WTC11 (cell line): Measurements from ENCODE around the gene CITED4. TPM values are rescaled to one million over a fixed set of nuclear protein-coding genes. Genes with fewer than 3 reads are reported as not detected.

Source experiments
- ATAC-seq: fragments of 200-7000 bp; cut with Tn5 transposase; 2 replicates; pipeline ENCODE4 v1.10.0; 2021; ENCODE audit warnings: mild to moderate bottlenecking, moderate library complexity
- CTCF ChIA-PET: fragments of 300-600 bp; sonication (Branson Sonifier 250); formaldehyde crosslinking; loops from one replicate; lab custom pipeline; 2021; ENCODE audit warnings: antibody characterized with exemption; lab: Charles Lee
- POLR2A ChIA-PET: fragments of 350-600 bp; sonication (Branson Sonifier 250); formaldehyde crosslinking; loops from one replicate; lab custom pipeline; 2021; ENCODE audit warnings: antibody characterized with exemption; lab: Charles Lee
- DNase-seq: peaks from one replicate; pipeline ENCODE4 v3.0.0; 2021; ENCODE audit warnings: low spot score
- H3K27ac Mint-ChIP-seq: 2 replicates; pipeline ENCODE4 v1.8.0; 2021; ENCODE audit warnings: mixed read lengths
- H3K27me3 Mint-ChIP-seq: 2 replicates; pipeline ENCODE4 v1.8.0; 2021; ENCODE audit warnings: low read depth, mild to moderate bottlenecking, moderate library complexity, mixed read lengths
- H3K36me3 Mint-ChIP-seq: 2 replicates; pipeline ENCODE4 v1.8.0; 2021; ENCODE audit warnings: mixed read lengths
- H3K4me1 Mint-ChIP-seq: 2 replicates; pipeline ENCODE4 v1.8.0; 2022; ENCODE audit warnings: mixed read lengths
- H3K4me3 Mint-ChIP-seq: 2 replicates; pipeline ENCODE4 v1.8.0; 2021; ENCODE audit warnings: mild to moderate bottlenecking, moderate library complexity, mixed read lengths
- H3K9me3 Mint-ChIP-seq: 2 replicates; pipeline ENCODE4 v1.8.0; 2021; ENCODE audit warnings: mixed read lengths
- ATF2 ChIP-seq: sonication (generic); formaldehyde crosslinking; IDR thresholded peaks from 2 replicates; pipeline ENCODE4 v1.8.1; 2022; ENCODE audit warnings: low read depth, missing genetic modification reagents, borderline replicate concordance
- CTCF ChIP-seq: fragments of 200-600 bp; IDR thresholded peaks from 2 replicates; pipeline ENCODE4 v1.8.0; 2022; ENCODE audit warnings: antibody characterized with exemption
- FOXJ3 ChIP-seq: sonication (generic); formaldehyde crosslinking; IDR thresholded peaks from 2 replicates; pipeline ENCODE4 v1.9.0; 2021; ENCODE audit warnings: missing genetic modification reagents, mild to moderate bottlenecking, borderline replicate concordance
- GABPB1 ChIP-seq: sonication (generic); formaldehyde crosslinking; IDR thresholded peaks from 2 replicates; pipeline ENCODE4 v1.8.1; 2023; ENCODE audit warnings: mild to moderate bottlenecking, missing genetic modification reagents
- GRHL2 ChIP-seq: fragments of 250-450 bp; sonication (Bioruptor Pico); IDR thresholded peaks from 2 replicates; pipeline ENCODE4 v1.8.0; 2022; ENCODE audit warnings: mild to moderate bottlenecking, moderate library complexity; ENCODE audit not compliant: insufficient replicate concordance, severe bottlenecking
- NFYB ChIP-seq: sonication (generic); formaldehyde crosslinking; conservative IDR thresholded peaks from 2 replicates; pipeline ENCODE4 v1.8.0; 2022; ENCODE audit warnings: low read depth, missing genetic modification reagents
- NR1H2 ChIP-seq: sonication (generic); formaldehyde crosslinking; IDR thresholded peaks from 2 replicates; pipeline ENCODE4 v1.9.0; 2021; ENCODE audit warnings: mild to moderate bottlenecking, moderate library complexity, missing genetic modification reagents
- NR3C1 ChIP-seq: sonication (generic); formaldehyde crosslinking; conservative IDR thresholded peaks from 2 replicates; pipeline ENCODE4 v1.8.1; 2023; ENCODE audit warnings: low read depth, mild to moderate bottlenecking, missing genetic modification reagents
- ZBTB43 ChIP-seq: sonication (generic); formaldehyde crosslinking; IDR thresholded peaks from 2 replicates; pipeline ENCODE4 v1.8.1; 2023; ENCODE audit warnings: mild to moderate bottlenecking, missing genetic modification reagents
- ZMAT4 ChIP-seq: fragments of 250-450 bp; sonication (Bioruptor Pico); IDR thresholded peaks from 2 replicates; pipeline ENCODE4 v1.9.0; 2021; ENCODE audit warnings: mild to moderate bottlenecking
- ZNF532 ChIP-seq: fragments of 250-450 bp; sonication (Bioruptor Pico); IDR thresholded peaks from 2 replicates; pipeline ENCODE4 v1.9.0; 2021; ENCODE audit warnings: mild to moderate bottlenecking, borderline replicate concordance
- ZSCAN18 ChIP-seq: fragments of 250-450 bp; sonication (Bioruptor Pico); IDR thresholded peaks from 2 replicates; pipeline ENCODE4 v2.1.2; 2022; ENCODE audit warnings: mild to moderate bottlenecking, moderate library complexity
- total RNA-seq: library from RNA; stranded (reverse); gene quantifications from 3 replicates; pipeline ENCODE4 v1.2.3, GENCODE V29; 2021

Gene CITED4
- total RNA-seq, 1 experiment from 2014 or later = 24.6 TPM

- TF ChIP-seq ZSCAN18 (CRISPR knock-in tag) = no peak
- no peak for TF ChIP-seq ZBTB43 (CRISPR knock-in tag)
- TF ChIP-seq NR3C1 = no peak
Measured at GRCh38 chr1:40851643-40852042, 10.5 kb downstream of the CITED4 start (continued).

- H3K9me3 Mint-ChIP-seq = no peaks in the 10 kb centered on the region
- no peak overlapping the region for H3K27ac Mint-ChIP-seq
- POLR2A ChIA-PET = no interaction called here
- peaks cover 10% of the 10 kb centered on the region for H3K4me1 Mint-ChIP-seq
- CTCF ChIA-PET = interaction anchor here (0.6 to 19.7 kb wide), 21 partner anchors 8 to 318 kb away, joined by 3 to 515 read pairs (median 4); partner anchors contain the start of genes CITED4, CTPS1 and SLFNL1
- no peaks in the 10 kb centered on the region for H3K27me3 Mint-ChIP-seq
- no peak overlapping the region for H3K4me3 Mint-ChIP-seq
- ATAC-seq = peak; percentile 71
- H3K36me3 Mint-ChIP-seq = no peaks in the 10 kb centered on the region
- peak; percentile 77 for DNase-seq
- TF ChIP-seq CTCF (peak; percentile 91), NFYB (no peak)
Measured at GRCh38 chr1:40849801-40850592, 12.2 kb downstream of the CITED4 start.

GRCh38 chr1:40848530-40849189, 13.5 kb downstream of the CITED4 start:
- Mint-ChIP-seq H3K4me3 (no peak overlapping the region), H3K4me1 (peaks cover 10% of the 10 kb centered on the region), H3K9me3 (no peaks in the 10 kb centered on the region), H3K27ac (no peak overlapping the region), H3K27me3 (no peaks in the 10 kb centered on the region), H3K36me3 (no peaks in the 10 kb centered on the region)
- CTCF ChIA-PET = interaction anchor here (0.8 to 19.7 kb wide), 16 partner anchors 10 to 236 kb away, joined by 3 to 515 read pairs (median 4); partner anchors contain the start of genes CITED4, CTPS1 and NFYC
- peak; percentile 77 for DNase-seq
- POLR2A ChIA-PET = no interaction called here
- peak; percentile 83 for ATAC-seq
- TF ChIP-seq GRHL2 (CRISPR knock-in tag) = no peak
- TF ChIP-seq CTCF = peak; percentile 74

- H3K9me3 Mint-ChIP-seq = peaks cover 11% of the 10 kb centered on the region
- ChIA-PET POLR2A (no interaction called here), CTCF (interaction anchor here (1.2 to 19.7 kb wide), 2 partner anchors 72 to 105 kb away, joined by 3 to 515 read pairs; no protein-coding TSS in a partner anchor)
- no peak overlapping the region for H3K4me3 Mint-ChIP-seq
- no peaks in the 10 kb centered on the region for H3K27me3 Mint-ChIP-seq
- ATAC-seq = peak; percentile 60
- no peak for DNase-seq
- H3K36me3 Mint-ChIP-seq = peaks cover 3% of the 10 kb centered on the region; the same call in 1 of the 2 replicates
- no peak overlapping the region for H3K27ac Mint-ChIP-seq
- H3K4me1 Mint-ChIP-seq = peaks cover 10% of the 10 kb centered on the region
- TF ChIP-seq FOXJ3 (CRISPR knock-in tag) (no peak), ZMAT4 (CRISPR knock-in tag) (no peak), ATF2 (CRISPR knock-in tag) (no peak), NR1H2 (CRISPR knock-in tag) (no peak), ZNF532 (CRISPR knock-in tag) (no peak), GABPB1 (CRISPR knock-in tag) (no peak)
Measured at GRCh38 chr1:40847023-40847745, 15.0 kb downstream of the CITED4 start.
